RPMI7951 (cell line): ENCODE data around the gene CTNNBL1. TPM values are rescaled to one million over a fixed set of nuclear protein-coding genes. Genes with fewer than 3 reads are reported as not detected.

Experiments used
- DNase-seq: peaks from one replicate; pipeline ENCODE4 v3.0.0-alpha.2; 2012; ENCODE audit warnings: low read depth
- total RNA-seq: library from RNA; depleted of rRNA; stranded (reverse); fragments of >200 nt; shearing (Covaris generic); gene quantifications from 2 replicates; pipeline ENCODE4 v1.2.3, GENCODE V29; 2014

Gene CTNNBL1
- total RNA-seq, 1 experiment from 2014 or later: 57.9 TPM

DNA sequence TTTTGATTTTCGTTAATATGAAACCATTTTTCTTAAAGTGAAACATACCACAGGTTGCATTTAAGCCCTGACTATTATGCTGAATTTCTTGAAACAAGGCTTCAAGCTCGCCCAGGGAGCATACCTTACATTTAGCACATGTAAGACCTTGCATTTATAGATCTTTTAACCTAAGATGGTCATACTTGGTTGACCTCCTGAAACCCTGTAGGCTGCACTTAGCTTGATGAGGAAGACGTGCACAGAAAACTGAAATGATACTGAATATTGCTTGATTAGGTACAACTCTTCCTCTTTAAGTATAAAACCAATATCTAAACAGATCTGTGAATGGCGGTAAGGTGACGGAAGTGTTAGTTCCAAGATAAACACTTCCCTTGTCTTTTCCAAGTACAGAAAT lies 82.2 kb downstream of the CTNNBL1 start:
- no peak for DNase-seq

DNA sequence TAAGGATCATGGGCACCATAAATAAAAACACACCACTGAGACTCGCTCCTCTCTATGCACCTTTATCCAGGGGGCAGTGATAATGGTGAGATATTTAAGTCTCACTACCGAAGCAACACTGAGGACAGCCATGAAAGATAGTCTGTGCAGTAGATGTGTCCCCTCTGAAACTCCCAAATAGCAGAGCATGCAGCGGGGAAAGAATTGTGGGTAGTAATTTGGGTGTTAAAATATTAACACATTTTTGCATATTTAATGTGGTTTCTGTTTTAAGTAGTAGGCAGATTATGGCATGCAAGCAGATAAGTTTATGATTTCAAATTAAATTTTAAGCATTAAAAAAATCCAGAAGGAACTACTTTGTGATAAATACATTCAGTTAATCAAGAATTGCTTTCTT lies 82.7 kb downstream of the CTNNBL1 start:
- DNase-seq: no peak

DNA sequence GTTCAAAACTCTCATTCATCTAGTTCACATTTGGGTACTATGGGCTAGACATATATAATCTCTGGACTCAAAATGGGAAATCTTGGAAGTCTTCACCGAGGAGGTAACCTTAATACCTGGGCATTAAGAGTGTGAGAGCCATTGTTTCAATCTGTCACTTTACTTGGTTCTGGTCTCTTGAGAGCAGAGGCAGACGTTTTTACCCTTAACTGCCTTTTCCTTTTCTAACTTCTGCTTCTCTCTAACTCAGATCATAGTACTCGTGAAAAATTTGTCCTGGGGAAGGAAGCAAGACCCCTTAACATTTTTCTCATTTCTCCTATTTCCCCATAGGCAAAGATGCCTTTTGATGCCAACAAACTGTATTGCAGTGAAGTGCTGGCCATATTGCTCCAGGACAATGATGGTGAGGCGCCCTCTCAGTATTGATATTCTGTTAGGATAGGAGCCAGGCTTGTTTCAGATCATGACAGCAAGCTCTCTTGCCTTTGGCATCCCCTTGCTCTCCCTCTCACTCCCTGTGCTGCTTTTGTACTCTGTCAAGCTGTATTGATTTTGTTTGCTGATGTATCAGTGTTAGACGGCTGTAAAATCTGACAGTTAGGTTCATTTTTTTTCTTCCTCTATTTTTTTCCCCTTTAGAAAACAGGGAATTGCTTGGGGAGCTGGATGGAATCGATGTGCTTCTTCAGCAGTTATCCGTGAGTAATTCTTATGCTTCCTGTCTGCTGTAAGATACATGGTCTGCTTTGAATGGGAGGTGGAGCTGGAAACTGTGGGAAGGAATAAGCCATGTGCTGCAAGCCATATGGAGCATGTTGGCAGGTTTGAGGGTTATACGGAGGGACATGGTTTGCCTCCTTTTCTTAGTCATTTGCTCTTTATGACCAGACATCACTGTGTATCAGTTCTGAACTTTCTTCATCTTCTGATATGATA lies 83.5 kb downstream of the CTNNBL1 start:
- DNase-seq: no peak

DNA sequence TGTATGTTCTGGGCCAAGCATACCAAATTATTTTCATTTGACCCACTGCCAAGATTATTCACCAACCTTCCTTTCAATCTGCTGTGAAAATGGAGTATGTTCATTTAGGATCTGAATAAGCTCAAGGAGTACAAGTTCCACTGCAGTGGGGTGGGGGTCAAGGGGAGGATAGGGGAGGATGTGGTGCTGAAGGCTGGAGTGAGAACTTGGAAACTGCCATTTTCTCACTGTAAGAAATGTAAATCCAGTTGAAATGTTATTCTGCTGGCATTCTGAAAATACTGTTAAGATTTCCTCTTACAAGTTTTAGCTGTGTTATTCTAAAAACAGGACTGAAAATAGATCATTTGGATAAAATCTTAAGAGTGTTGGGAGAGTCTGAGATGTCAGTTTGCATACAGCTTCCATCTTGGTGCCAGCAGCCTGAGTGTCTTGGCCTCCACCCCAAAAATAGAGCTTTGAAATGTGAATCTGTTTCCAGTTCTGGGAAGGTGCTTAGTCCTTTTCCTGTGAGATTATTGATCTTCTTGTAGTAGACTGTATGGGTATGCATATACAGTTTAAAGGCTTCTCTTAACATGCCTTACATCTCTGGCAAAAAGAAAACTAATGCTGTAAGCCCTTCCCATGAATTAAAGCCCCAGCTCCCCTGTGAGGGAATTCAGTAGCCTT lies 84.3 kb downstream of the CTNNBL1 start:
- DNase-seq: no peak

DNA sequence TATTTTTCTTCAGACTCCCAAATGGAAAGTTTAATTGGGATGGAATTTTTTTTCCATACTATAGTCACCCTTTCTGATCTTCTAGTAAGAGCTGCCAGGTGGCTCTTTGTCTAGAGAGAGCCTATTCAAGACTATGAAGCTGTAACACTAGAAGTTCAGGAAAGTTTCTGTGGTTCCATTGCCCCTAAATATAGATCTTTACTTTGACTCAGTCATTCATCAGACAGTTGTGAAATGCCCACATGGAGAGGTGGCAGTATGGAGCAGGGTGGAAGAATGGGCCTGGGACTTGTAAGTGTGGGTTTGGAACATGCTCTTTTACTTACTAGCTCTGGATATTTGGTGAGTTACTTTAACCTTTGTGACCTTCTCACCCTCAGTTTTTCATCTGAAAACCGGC lies 87.8 kb downstream of the CTNNBL1 start:
- peak; percentile 22 for DNase-seq

DNA sequence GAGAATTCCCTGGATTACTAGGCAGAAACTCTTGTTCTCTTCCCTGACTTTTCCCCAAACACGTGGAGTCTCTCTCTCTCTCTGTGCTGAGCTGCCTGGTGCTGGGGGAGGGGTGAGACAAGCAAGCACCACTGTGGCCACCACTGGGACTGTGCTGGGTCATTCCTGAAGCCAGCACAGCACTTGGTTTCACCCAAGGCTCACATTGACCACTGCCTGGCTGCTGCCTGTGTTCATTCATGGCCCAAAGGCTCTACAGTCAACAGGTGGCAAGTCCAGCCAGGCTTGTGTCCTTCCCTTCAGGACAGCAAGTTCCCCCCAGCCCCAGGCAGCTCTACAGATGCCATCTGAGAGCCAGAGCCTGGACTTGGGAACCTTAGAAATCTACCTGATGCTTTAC lies 92.2 kb downstream of the CTNNBL1 start:
- DNase-seq: no peak

DNA sequence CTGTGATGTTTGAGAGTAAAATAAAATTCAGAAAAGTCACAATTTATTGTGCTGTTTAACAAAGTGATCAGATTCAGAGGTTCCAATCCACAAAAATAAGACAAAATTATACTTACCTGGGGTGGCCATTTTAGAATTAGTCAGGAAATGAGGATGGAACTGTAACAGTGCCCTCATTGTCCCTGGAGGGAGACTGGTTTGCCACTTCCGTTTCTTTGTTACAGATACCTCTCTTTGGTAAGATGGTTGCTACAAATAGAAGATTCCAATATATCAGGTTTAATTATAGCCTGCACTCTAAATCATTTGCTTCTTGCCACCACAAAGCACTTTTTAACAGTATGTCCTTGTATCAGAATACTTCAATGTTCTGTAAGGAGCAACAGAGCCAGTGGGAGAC lies 95.6 kb downstream of the CTNNBL1 start:
- no peak for DNase-seq

DNA sequence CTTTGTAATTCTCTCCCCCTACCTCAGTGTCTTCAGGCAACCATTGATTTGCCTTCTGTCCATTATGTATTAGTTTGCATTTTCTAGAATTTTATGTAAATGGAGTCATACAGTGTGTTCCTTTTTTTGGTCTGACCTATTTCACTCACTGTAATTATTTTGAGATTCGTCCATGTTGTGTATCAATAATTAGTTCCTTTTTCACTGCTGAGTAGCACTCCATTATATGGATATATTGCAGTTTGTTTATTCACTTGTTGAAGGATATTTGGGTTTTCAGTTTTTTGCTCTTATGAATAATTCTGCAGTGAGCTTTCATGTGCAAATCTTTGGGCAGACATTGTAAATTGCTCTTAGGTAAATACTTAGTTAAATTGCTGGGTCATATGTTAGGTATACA lies 97.1 kb downstream of the CTNNBL1 start:
- DNase-seq: no peak

DNA sequence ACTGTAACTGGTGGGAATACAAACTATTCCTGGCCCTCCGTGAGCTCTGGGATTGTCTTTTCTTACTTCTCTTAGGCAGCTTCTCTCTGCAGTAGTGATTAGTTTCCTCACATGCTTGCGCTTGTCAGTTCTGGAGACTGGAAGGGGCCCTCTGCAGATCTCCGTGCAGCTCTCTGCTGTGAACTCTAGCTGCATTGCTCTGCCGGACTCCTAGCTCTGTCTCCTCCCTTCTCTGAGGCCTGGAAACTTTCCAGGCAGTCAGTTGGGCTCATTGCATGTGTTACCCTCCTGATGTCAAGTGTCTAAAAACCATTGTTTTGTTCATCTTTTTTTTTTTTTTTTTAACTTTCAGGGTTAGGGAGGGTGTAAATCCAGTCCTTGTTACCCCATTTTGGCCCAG lies 102.3 kb downstream of the CTNNBL1 start:
- DNase-seq: no peak

DNA sequence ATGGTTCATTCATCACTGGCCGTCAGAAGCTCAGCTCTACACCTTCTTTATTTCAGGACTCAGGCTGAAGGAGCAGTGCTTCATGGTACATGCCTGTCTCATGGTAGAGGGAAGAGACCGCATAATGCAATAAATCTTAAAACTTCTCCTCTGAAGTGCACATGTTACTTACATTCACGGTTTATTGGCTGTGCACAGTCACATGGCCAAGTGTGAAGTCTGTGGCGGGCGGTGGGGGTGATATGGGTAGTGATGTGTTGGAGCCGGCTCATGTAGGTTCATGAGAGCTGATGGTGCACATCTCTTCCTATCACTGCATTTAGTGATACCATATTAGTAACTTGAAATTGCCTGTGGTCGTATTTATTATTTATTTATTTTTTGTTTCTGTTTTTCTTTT lies 102.9 kb downstream of the CTNNBL1 start:
- DNase-seq: no peak

DNA sequence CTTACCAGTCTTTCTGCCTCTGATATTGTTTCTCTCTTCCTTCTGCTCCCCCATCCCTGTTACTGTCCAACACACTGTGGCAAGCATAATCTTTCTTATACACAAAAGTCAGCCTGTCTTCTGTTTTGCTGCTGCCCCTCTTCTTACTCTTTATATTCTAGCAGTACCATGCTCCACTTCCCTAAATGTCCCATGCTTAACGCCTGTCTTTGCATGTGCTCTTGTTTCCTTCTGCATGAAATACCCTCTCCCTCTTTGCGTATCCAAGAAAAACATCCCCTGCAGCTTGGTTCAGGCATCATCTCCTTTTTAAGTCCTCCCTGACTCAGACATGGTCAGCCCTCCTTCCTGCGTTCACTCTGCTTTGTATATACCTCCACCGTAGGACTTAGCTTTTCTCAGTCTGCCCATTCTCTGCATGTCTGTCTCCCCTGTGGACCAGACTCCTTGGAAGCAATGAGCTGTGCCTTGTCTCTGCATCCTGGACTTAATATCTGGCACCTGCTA lies 103.9 kb downstream of the CTNNBL1 start:
- DNase-seq: no peak

DNA sequence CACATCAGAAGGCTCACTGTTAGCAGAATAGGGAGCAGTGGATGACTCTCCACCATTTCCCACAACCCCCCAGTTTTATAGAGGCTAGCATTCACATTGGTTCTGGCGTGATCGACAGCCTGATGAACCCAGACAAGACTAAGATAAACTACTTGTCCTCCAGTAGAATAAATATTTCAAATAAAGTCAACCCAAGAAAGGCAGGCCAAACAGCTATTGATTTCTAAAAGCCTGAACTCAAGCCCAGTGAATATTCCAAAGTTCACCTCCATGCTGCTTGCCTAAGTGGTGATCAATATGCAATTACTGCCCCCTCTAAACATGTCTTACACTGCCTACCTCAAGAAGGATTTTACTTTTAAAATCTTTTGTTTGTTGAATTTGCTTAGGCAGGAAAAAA lies 104.5 kb downstream of the CTNNBL1 start:
- DNase-seq: no peak

DNA sequence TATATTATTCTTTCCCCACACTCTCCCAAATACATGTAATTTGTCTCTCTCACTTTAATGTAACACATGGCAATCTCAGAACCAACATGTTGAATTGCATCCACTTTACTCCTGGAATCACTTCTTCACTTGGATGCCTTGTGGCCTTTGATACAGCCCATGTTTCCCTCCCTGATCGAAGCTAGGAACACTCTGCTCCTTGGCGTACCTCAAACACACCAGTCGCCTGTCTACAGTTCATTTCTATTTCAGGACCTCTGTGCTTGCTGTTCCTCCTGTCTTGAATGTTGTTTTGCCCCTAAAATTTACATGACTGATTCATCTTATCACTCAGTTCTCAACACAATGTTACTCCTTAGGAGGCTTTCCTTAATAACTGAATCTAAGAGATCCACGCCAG lies 106.8 kb downstream of the CTNNBL1 start:
- no peak for DNase-seq

DNA sequence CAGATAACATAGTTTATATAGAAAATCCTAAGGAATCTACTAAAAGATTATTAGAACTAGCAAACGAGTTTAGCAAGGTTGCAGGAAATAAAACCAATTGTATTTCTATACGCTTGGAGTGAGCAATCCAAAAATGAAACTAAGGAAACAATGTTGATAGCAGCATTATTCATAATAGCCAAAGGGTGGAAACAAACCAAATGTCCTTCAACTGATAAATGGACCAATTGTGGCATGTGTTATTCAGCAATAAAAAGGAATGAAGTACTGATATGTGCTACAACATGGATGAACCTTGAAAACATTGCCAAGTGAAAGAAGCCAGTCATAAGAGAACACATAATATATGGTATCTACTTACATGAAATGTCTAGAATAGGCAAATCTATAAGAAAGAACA lies 108.1 kb downstream of the CTNNBL1 start:
- DNase-seq: peak; percentile 45

DNA sequence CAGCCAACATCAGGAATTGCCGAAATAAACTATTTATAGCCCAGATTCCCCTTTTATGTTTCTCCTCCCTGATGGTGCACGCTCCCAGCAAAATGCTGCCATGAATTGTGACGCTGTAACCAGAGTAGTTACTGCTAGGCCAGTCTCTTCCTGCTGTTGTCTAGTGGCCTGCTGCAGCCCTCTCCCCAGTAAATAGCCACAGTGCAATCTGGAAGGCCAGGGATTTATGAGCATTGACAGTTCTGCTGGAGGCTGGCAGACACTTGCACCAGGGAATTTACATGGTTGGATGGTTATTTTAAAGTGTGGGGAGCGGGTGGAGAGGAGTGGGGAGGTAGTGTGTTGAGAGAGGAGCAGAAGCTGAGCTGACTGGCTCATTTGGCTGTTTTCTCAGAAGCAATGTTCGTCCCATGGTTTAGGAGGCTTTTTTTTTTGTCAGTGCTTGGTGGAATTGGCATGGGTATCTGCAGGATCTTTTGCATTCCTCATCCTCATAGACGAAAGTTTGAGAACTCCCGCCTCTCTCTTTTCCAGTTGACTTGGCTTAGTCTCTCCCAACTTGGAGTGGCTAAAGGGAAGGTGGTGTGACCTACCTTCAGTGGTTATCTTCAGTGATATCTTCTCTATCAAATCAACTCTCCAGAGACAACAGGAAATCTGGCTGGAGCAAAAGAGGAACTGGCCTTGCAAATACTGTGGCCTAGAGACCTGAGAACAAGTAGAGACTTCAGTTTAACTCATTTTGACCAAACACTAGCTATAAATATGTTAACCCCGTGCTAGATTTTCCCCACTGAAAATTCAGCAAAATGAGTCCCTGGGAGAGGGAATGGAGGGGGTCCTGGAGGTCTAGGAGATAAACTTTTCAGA lies 109.8 kb downstream of the CTNNBL1 start:
- no peak for DNase-seq

DNA sequence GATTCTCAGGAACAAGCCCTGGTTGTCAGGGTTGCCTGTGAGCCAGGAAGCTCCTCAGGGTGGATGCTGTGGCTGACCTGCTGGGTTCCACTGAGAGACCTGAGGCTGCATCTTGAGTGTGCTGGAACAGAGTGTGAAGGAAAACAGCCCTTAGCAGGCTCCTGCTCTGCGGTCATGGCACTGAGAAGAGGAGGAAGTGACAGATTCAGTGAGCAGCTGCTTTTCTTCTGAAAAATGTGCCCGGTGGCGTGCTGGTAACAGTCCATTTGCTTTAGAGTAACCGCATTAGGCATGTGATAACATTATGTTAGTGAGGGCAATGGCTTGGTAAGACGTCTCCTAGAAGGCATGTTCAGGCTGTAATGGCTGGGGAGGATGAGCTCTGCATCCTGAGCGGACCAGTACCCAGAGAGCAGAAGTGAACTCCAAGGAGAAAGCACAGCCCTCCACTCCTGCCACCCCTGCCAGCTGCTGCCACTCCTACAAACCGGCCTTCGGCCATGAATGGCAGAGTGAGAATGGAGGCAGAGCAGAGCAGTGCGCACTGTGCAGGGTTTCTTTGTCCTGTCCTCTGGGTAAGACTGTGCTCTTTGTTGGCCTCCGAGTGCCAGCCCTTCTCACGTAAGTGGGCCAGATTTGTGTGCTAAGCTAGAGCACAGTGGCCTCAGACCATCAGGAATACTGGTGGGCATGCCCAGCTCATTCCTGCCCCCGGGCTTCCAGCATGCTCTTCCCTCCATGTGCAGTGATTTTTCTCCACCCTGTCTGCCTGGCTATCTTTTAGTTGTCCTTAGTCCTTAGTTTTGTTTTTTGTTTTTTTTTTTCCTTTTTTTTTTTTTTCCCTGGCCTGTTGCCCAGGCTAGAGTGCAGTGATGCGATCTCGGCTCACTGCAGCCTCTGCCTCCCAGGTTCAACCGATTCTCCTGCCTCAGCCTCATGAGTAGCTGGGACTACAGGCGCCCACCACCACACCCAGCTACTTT lies 111.0 kb downstream of the CTNNBL1 start:
- DNase-seq: peak; percentile 7

DNA sequence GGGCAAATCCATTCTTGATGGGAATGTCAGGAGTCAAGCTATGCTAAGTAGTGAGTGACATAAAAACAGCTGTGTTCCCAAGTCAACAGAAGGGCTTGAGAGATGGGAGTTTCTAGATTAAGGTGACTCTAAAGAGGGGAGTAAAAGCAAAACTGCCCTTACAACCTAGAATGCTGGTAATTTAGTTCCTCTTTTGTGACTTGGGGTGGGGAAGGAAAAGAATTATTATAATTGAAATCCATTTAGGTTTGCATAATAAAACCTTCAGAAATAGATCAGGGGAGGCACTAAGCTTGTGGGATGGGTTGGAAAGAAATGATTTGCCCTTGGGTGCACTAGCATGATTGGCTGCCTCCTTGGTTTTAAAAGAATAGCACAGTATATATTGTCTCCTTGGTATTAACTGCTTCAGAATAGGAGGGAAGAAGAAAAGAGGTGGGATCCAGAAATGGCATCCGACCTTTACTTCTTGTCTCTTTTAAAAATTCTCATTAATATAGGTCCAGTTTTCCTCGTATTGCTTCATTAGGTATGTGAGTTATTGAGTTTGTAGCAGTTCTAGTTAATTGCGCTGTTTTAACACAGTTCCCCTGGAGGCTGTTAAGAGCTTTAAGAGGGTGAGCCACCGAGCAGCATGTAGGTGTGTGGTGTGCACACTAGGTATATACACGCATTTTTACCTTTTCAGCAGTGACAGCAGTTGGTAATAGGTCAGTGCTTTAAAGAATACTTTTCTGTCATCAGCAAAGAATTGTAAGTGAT lies 113.8 kb downstream of the CTNNBL1 start:
- DNase-seq: no peak

DNA sequence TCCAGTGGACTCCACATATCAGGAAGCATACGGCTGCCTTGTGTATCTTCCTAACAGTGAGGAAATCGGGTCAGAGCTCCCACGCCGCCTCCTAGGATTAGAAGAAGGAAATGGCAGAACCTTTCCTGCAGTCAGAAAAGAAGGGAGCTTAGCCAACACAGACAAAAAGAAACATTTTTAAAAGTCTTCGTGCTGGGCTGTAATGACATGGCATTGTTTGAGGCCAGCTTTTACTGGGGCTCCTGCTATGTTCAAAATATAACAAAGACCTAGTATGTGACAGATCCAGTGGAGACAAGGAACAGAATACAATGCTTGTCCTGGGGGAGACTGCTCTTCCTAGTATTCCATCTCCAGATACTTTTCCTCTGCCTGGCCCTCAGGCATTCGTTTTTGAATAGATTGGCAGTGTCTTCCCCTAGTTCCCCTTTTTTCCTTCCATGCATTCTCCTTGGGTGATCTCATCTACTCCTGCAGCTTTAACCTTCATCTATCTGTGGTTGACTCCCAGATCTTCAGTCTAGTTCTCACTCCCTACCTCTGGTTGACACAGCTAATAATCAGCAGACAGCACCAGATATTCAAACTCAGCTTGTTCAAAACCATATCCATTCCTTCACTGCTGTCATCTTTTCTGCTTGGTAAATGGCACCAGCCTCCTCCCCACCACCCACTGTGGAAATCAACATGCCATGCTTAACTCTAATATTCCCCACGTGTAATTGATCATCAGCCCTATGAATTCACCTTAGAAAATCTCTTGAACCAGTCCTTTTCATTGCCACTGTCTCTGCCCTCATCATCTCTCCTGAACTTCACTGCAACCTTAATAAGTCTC lies 114.6 kb downstream of the CTNNBL1 start:
- DNase-seq: no peak

DNA sequence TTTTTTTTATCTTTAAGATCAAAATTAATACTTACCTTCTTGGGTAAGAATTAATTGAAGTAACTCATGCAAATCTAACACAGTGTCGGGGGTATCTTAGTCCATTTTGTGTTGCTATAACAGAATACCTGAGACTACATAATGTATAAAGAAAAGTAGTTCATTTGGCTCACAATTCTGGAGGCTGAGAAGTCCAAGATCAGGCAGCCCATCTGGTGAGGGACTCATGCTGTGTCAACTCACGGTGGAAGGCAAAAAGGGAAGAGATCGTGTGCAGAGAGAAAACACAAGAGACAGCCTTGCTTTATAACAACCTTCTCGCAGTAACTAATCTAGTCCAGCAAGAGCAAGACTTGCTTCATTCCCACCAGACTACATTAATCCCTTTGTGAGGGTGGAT lies 116.2 kb downstream of the CTNNBL1 start:
- no peak for DNase-seq
